ENCODE results near the gene POLR3A. TPM values are rescaled to one million over a fixed set of nuclear protein-coding genes. Genes with fewer than 3 reads are reported as not detected.

Gene POLR3A
- total RNA-seq, 1 donor from 2014 or later, result 14.7 TPM

DNA sequence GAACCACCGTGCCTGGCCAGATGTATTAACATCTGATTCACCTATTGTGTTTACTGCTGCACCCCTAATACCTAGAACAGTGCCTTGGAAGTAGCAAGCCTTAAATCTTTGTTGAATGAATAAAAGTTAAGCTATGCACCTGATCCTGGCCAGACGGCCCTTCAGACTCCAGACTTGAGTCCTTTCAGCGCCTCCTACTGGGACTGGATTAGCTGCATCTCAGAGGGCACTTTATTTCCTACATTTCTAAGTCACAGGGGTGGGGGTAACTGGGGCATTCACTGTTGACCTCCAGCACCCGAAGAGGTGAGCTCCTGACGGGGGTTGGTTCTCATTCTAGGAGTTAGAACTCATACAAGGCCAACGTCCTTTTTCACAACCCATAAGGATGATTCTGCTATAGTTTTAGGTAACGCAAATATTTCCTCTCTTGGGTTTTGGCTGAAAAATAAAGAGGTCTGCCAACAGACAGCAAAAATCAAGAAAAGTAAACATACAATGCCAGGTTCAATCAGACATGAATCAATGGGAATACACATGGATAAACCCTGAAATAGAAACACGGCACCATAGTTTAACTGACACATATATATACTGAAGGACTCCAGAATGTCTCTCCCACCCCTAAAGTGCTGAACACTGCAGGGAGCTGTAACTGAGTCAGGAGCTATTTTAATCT, 54.8 kb downstream of the POLR3A start:
- TF ChIP-seq, protein P1, sequence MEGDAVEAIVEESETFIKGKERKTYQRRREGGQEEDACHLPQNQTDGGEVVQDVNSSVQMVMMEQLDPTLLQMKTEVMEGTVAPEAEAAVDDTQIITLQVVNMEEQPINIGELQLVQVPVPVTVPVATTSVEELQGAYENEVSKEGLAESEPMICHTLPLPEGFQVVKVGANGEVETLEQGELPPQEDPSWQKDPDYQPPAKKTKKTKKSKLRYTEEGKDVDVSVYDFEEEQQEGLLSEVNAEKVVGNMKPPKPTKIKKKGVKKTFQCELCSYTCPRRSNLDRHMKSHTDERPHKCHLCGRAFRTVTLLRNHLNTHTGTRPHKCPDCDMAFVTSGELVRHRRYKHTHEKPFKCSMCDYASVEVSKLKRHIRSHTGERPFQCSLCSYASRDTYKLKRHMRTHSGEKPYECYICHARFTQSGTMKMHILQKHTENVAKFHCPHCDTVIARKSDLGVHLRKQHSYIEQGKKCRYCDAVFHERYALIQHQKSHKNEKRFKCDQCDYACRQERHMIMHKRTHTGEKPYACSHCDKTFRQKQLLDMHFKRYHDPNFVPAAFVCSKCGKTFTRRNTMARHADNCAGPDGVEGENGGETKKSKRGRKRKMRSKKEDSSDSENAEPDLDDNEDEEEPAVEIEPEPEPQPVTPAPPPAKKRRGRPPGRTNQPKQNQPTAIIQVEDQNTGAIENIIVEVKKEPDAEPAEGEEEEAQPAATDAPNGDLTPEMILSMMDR (IDR thresholded peaks at IDR 0.05; ENCODE audit: insufficient read depth, low read length, severe bottlenecking), result peak; percentile 64
- Histone ChIP-seq H3K27me3 (ENCODE audit: control insufficient read depth, insufficient read depth, low read length) (no peaks in the 10 kb centered on the region), H3K4me3 (ENCODE audit: low read depth, low read length) (no peak overlapping the region), H3K36me3 (ENCODE audit: control insufficient read depth, insufficient read depth, low read length) (peaks cover 8% of the 10 kb centered on the region)
- peak; percentile 64 for DNase-seq (ENCODE audit: low read depth)
- no peak for FAIRE-seq

DNA sequence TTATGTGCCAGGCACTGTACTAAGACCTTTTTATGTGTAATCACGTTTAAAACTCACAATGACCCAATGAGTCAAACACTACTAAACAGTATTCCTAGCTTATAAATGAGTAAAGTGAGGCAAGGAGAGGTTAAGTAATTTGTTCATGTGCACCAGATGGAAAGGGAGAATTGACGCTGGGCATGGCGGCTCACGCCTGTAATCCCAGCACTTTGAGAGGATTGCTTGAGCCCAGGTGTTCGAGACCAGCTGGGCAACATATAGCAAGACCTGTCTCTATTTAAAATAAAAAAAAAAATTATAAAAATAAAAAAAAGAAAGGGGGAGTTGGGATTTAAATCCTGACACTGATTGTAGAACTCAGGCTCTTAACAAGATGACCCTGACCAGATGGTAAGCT, 56.0 kb downstream of the POLR3A start:
- TF ChIP-seq, protein P1 (IDR thresholded peaks at IDR 0.05; ENCODE audit: insufficient read depth, low read length, severe bottlenecking), result no peak
- Histone ChIP-seq H3K4me3 (ENCODE audit: low read depth, low read length) (no peak overlapping the region), H3K36me3 (ENCODE audit: control insufficient read depth, insufficient read depth, low read length) (peaks cover 3% of the 10 kb centered on the region), H3K27me3 (ENCODE audit: control insufficient read depth, insufficient read depth, low read length) (no peaks in the 10 kb centered on the region)
- FAIRE-seq (no peak), DNase-seq (ENCODE audit: low read depth) (no peak)

- Histone ChIP-seq H3K36me3 (ENCODE audit: control insufficient read depth, insufficient read depth, low read length) (no peaks in the 10 kb centered on the region), H3K4me3 (ENCODE audit: low read depth, low read length) (no peak overlapping the region), H3K27me3 (ENCODE audit: control insufficient read depth, insufficient read depth, low read length) (no peaks in the 10 kb centered on the region)
- DNase-seq (ENCODE audit: low read depth) (no peak), FAIRE-seq (no peak)
- TF ChIP-seq, protein P1 (IDR thresholded peaks at IDR 0.05; ENCODE audit: insufficient read depth, low read length, severe bottlenecking), result no peak
Observed at GRCh38 chr10:77972148-77972547, 57.2 kb downstream of the POLR3A start.

- no peak for FAIRE-seq
Observed at GRCh38 chr10:77971804-77972144, 57.5 kb downstream of the POLR3A start.

DNA sequence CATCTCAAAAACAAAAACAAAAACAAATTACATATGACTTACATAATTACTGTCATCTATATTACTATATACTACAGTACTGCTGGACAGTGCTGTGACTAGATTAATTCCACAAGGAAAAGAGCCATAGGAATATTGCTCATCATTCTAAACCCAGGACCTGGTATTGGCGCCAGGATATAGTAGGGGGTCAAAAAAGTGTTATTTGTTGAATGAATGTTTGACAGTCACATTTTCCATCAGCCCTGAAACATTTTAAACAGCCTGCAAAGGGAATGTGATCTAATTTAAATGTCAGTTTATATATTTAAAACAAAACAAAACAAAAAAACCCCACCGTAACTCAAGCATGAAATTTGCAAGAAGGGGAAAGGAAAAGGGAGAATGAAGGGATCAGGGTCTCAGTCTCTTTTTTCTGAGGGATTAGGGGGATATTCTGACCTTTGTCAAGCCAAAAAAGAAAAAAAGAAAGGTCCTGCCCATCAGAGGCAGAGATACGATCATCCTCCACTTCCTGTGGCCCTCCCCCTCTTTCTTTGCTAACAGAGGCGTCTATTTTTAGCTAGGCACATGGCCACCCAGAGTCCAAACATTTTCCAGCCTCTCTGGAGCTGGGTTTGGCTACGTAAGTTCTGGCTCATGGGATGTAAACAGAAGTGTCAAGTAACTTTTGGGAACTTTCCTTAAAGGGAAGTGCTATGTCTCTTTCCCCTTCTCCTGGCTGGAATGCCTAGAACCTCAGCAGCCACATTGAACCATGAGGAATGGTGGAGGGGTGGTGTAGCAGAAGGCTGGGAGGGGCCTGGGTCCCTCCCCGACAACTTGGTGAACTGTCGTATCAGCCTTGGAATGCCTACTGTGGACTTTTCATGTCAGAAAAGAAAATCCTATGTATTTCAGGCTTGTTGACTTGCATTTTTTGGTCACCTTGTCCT, 58.2 kb downstream of the POLR3A start:
- TF ChIP-seq, protein P1 (IDR thresholded peaks at IDR 0.05; ENCODE audit: insufficient read depth, low read length, severe bottlenecking), result no peak
- H3K4me3 ChIP-seq (ENCODE audit: low read depth, low read length), result no peak overlapping the region
- DNase-seq (ENCODE audit: low read depth) (peak; percentile 50), FAIRE-seq (no peak)
- H3K36me3 ChIP-seq (ENCODE audit: control insufficient read depth, insufficient read depth, low read length), result no peaks in the 10 kb centered on the region
- H3K27me3 ChIP-seq (ENCODE audit: control insufficient read depth, insufficient read depth, low read length), result no peaks in the 10 kb centered on the region

More at GRCh38 chr10:77971804-77972144, 57.5 kb downstream of the POLR3A start:
- TF ChIP-seq, protein P1 (IDR thresholded peaks at IDR 0.05; ENCODE audit: insufficient read depth, low read length, severe bottlenecking), result no peak
- H3K36me3 ChIP-seq (ENCODE audit: control insufficient read depth, insufficient read depth, low read length), result no peaks in the 10 kb centered on the region
- no peaks in the 10 kb centered on the region for H3K27me3 ChIP-seq (ENCODE audit: control insufficient read depth, insufficient read depth, low read length)
- no peak for DNase-seq (ENCODE audit: low read depth)
- H3K4me3 ChIP-seq (ENCODE audit: low read depth, low read length), result no peak overlapping the region
